ENCODE measurements around the gene A3GALT2.

DNA sequence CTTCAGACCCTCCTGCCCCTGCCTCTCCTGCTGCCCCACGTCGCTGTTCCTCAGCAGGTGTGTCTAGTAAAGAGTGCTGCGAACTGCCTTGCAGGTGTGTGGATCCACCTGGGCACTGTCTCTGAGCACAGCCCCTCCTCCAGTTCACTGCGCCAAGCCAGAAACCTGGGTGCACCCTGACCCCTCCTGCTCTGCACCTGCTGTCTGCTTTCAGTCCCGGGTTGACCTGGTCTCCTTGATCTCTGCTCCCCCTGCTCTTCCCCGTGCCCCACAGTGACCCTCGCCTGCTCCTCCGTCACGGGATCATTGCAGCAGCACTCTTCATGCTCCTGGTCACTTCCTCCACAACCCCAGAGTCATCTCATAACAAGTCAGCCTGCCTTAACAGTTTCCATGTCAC, 6.5 kb downstream of the A3GALT2 start:
- TF ChIP-seq, protein P1, sequence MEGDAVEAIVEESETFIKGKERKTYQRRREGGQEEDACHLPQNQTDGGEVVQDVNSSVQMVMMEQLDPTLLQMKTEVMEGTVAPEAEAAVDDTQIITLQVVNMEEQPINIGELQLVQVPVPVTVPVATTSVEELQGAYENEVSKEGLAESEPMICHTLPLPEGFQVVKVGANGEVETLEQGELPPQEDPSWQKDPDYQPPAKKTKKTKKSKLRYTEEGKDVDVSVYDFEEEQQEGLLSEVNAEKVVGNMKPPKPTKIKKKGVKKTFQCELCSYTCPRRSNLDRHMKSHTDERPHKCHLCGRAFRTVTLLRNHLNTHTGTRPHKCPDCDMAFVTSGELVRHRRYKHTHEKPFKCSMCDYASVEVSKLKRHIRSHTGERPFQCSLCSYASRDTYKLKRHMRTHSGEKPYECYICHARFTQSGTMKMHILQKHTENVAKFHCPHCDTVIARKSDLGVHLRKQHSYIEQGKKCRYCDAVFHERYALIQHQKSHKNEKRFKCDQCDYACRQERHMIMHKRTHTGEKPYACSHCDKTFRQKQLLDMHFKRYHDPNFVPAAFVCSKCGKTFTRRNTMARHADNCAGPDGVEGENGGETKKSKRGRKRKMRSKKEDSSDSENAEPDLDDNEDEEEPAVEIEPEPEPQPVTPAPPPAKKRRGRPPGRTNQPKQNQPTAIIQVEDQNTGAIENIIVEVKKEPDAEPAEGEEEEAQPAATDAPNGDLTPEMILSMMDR (IDR thresholded peaks at IDR 0.05), result no peak
- TF ChIP-seq POLR2A (IDR thresholded peaks at IDR 0.05), result no peak

Data from thyroid gland (tissue), 4 donors.